H1 (cell line): Measurements from ENCODE around the gene LECT2. TPM values are rescaled to one million over a fixed set of nuclear protein-coding genes. Genes with fewer than 3 reads are reported as not detected.

Experiments
- CHD7 ChIP-seq: fragments of 300-600 bp; sonication (generic); IDR thresholded peaks from 2 replicates; pipeline ENCODE4 v1.7.1; 2012; ENCODE audit warnings: low read length, moderate library complexity, mild to moderate bottlenecking, inconsistent platforms; ENCODE audit not compliant: insufficient replicate concordance
- EGR1 ChIP-seq: IDR thresholded peaks from 2 replicates; pipeline ENCODE4 v1.6.1; 2011; ENCODE audit warnings: low read depth, low read length, borderline replicate concordance
- EP300 ChIP-seq, 2 experiments: IDR thresholded peaks; 1 replicate in 1 of 2; 2 replicates in 1 of 2; pipeline ENCODE4 v1.6.1; 2011 to 2012; ENCODE audit warnings: low read depth in 2 of 2, low read length in 2 of 2, mild to moderate bottlenecking in 2 of 2, borderline replicate concordance in 1 of 2, inconsistent platforms in 1 of 2, moderate library complexity in 1 of 2
- NRF1 ChIP-seq: IDR thresholded peaks from 2 replicates; pipeline ENCODE4 v1.6.1; 2011; ENCODE audit warnings: mild to moderate bottlenecking, low read depth, low read length, improper control_type of control experiment
- TBP ChIP-seq: IDR thresholded peaks from 2 replicates; pipeline ENCODE4 v1.6.1; 2011; ENCODE audit warnings: low read depth, low read length, improper control_type of control experiment
- polyA plus RNA-seq, 7 experiments: library from polyadenylated mRNA; depleted of rRNA in 3 of 7; stranded (reverse) in 5 of 7; unstranded in 2 of 7; fragments of >200 nt in 5 of 7; fragments of 200-250 nt in 2 of 7; gene quantifications; 1 replicate in 5 of 7; 2 replicates in 1 of 7; 4 replicates in 1 of 7; pipeline versions ENCODE4 v1.2.1 to v1.2.3, GENCODE V29; 2011 to 2013; ENCODE audit warnings: missing spikeins in 2 of 7, mixed read lengths in 2 of 7
- total RNA-seq: library from RNA; stranded (reverse); fragmentation: NEBNext Ultra II Directional; extraction: Animal tissue kit (Norgen Biotek cat#: 25700); gene quantifications from 2 replicates; pipeline ENCODE4 v1.2.1, GENCODE V29; 2021

The LECT2 gene
- total and polyA plus RNA-seq, 2 of the 8 experiments (the other 6 are each of a cell fraction or from before 2014, with no cell fraction given): not detected

GRCh38 chr5:135920199-135920598, 34.6 kb downstream of the LECT2 start (continued):
- TF ChIP-seq NRF1 (no peak), TBP (no peak), CHD7 (no peak), EGR1 (no peak), EP300 (IDR thresholded peaks at IDR 0.05; ENCODE audit: borderline replicate concordance in 1 of 2, low read depth in 2 of 2, low read length in 2 of 2) (no peak)
